Measurements from ENCODE around the gene RECQL.

The RECQL gene

GRCh38 chr12:21501258-21502163 lies at the start of gene RECQL, which contains the start of gene GOLT1B:
Gene RECQL (minus strand): TSS chr12:21501635. CDS start chr12:21499570, 2,065 bp downstream.
Gene GOLT1B (plus strand): TSS chr12:21501789. CDS start chr12:21501924, 135 bp downstream.
- DNase-seq = peak; percentile 96

- DNase-seq = no peak
These were observed 46.0 kb upstream of the RECQL start for GRCh38 chr12:21547437-21547836.

GRCh38 chr12:21546716-21547115 lies 45.3 kb upstream of the RECQL start:
- no peak for DNase-seq

- DNase-seq = no peak
These were observed 44.1 kb upstream of the RECQL start for GRCh38 chr12:21545557-21545956.

GRCh38 chr12:21543151-21543550 lies 41.7 kb upstream of the RECQL start:
- no peak for DNase-seq

- no peak for DNase-seq
These were observed 41.0 kb upstream of the RECQL start for GRCh38 chr12:21542403-21542802.

GRCh38 chr12:21541773-21542172 lies 40.3 kb upstream of the RECQL start:
- no peak for DNase-seq

GRCh38 chr12:21539797-21540196 lies 38.4 kb upstream of the RECQL start:
- DNase-seq = no peak

- no peak for DNase-seq
These were observed 36.7 kb upstream of the RECQL start for GRCh38 chr12:21538061-21538653.

- DNase-seq = no peak
These were observed 28.0 kb upstream of the RECQL start for GRCh38 chr12:21529456-21529855.

GRCh38 chr12:21528953-21529352 lies 27.5 kb upstream of the RECQL start:
- DNase-seq = no peak

- DNase-seq = peak; percentile 34
These were observed 26.2 kb upstream of the RECQL start for GRCh38 chr12:21527451-21528180.

- no peak for DNase-seq
These were observed 25.4 kb upstream of the RECQL start for GRCh38 chr12:21526721-21527345.

- no peak for DNase-seq
These were observed 24.6 kb upstream of the RECQL start, which contains the start of gene SPX for GRCh38 chr12:21526053-21526452. Gene SPX (plus strand): TSS chr12:21526296. CDS start chr12:21526473, 177 bp downstream.

GRCh38 chr12:21523148-21523547 lies 21.7 kb upstream of the RECQL start:
- DNase-seq = no peak

GRCh38 chr12:21521541-21521940 lies 20.1 kb upstream of the RECQL start:
- DNase-seq = no peak

GRCh38 chr12:21518451-21518850 lies 17.0 kb upstream of the RECQL start:
- DNase-seq = no peak

GRCh38 chr12:21516281-21516680 lies 14.8 kb upstream of the RECQL start:
- DNase-seq = no peak

GRCh38 chr12:21509768-21510167 lies 8.3 kb upstream of the RECQL start:
- DNase-seq = peak; percentile 41

- DNase-seq = no peak
These were observed 6.4 kb upstream of the RECQL start for GRCh38 chr12:21507849-21508248.

GRCh38 chr12:21505888-21506287 lies 4.5 kb upstream of the RECQL start:
- DNase-seq = no peak

GRCh38 chr12:21502872-21503271 lies 1.4 kb upstream of the RECQL start:
- DNase-seq = no peak

- DNase-seq = peak; percentile 32
These were observed 695 bp upstream of the RECQL start for GRCh38 chr12:21502164-21502496.
